ENCODE measurements around the gene RNF213. TPM values are rescaled to one million over a fixed set of nuclear protein-coding genes. Genes with fewer than 3 reads are reported as not detected.

RNF213 gene
- total RNA-seq, 1 experiment from 2014 or later: 179 TPM

GRCh38 chr17:80331820-80332219 lies 71.2 kb downstream of the RNF213 start:
- H3K79me2 ChIP-seq (ENCODE audit: low read depth): no peaks in the 10 kb centered on the region
- H3K9me3 ChIP-seq (ENCODE audit: insufficient read depth, low read depth): no peaks in the 10 kb centered on the region
- H3K36me3 ChIP-seq (ENCODE audit: low read depth): no peaks in the 10 kb centered on the region
- no TSS peak for BruUV-seq (replicated peaks)
- H4K20me1 ChIP-seq (ENCODE audit: insufficient read depth): no peaks in the 10 kb centered on the region
- no peak for TF ChIP-seq EZH2 (IDR thresholded peaks at IDR 0.05; ENCODE audit: low read depth)
- TF ChIP-seq CTCF (conservative IDR thresholded peaks at IDR 0.05): no peak
- no peak overlapping the region for H2AFZ ChIP-seq
- H3K4me1 ChIP-seq (replicated peaks; ENCODE audit: insufficient read depth): no peaks in the 10 kb centered on the region
- POLR2A ChIA-PET (ENCODE audit: unreplicated experiment): no interaction called here
- H3K27me3 ChIP-seq (ENCODE audit: insufficient read depth, low read depth): no peaks in the 10 kb centered on the region
- CTCF ChIA-PET: no interaction called here
- DNase-seq: no peak
- no peak overlapping the region for H3K4me2 ChIP-seq
- intact Hi-C loops (cut with micrococcal nuclease; ENCODE audit: unreplicated experiment): no loop called here
- no peaks in the 10 kb centered on the region for H3K9me2 ChIP-seq (ENCODE audit: insufficient read depth)
- no peak overlapping the region for H3K4me3 ChIP-seq
- no peaks in the 10 kb centered on the region for H3F3A ChIP-seq (ENCODE audit: insufficient read depth, low read depth)
- H3K27ac ChIP-seq: no peak overlapping the region

- Histone ChIP-seq H2AFZ (no peak overlapping the region), H3K4me3 (no peak overlapping the region), H3K79me2 (ENCODE audit: low read depth) (no peaks in the 10 kb centered on the region), H3K4me2 (no peak overlapping the region), H3K27ac (no peak overlapping the region), H3K9me2 (ENCODE audit: insufficient read depth) (no peaks in the 10 kb centered on the region), H4K20me1 (ENCODE audit: insufficient read depth) (no peaks in the 10 kb centered on the region), H3K36me3 (ENCODE audit: low read depth) (no peaks in the 10 kb centered on the region), H3K4me1 (replicated peaks; ENCODE audit: insufficient read depth) (no peaks in the 10 kb centered on the region), H3K27me3 (ENCODE audit: insufficient read depth, low read depth) (no peaks in the 10 kb centered on the region), H3K9me3 (ENCODE audit: insufficient read depth, low read depth) (no peaks in the 10 kb centered on the region), H3F3A (ENCODE audit: insufficient read depth, low read depth) (no peaks in the 10 kb centered on the region)
- no TSS peak for BruUV-seq (replicated peaks)
- ChIA-PET POLR2A (ENCODE audit: unreplicated experiment) (no interaction called here), CTCF (no interaction called here)
- DNase-seq: no peak
- TF ChIP-seq EZH2 (IDR thresholded peaks at IDR 0.05; ENCODE audit: low read depth) (no peak), CTCF (conservative IDR thresholded peaks at IDR 0.05) (no peak)
- intact Hi-C loops (cut with micrococcal nuclease; ENCODE audit: unreplicated experiment): no loop called here
These were observed 76.7 kb downstream of the RNF213 start for GRCh38 chr17:80337195-80337895.

- no peak overlapping the region for H3K4me3 ChIP-seq
- TF ChIP-seq EZH2 (IDR thresholded peaks at IDR 0.05; ENCODE audit: low read depth) (no peak), CTCF (conservative IDR thresholded peaks at IDR 0.05) (no peak)
- POLR2A ChIA-PET (ENCODE audit: unreplicated experiment): no interaction called here
- H3F3A ChIP-seq (ENCODE audit: insufficient read depth, low read depth): no peaks in the 10 kb centered on the region
- DNase-seq: no peak
- H4K20me1 ChIP-seq (ENCODE audit: insufficient read depth): no peaks in the 10 kb centered on the region
- H3K27ac ChIP-seq: no peak overlapping the region
- BruUV-seq (replicated peaks): no TSS peak
- no peak overlapping the region for H3K4me2 ChIP-seq
- intact Hi-C loops (cut with micrococcal nuclease; ENCODE audit: unreplicated experiment): no loop called here
- CTCF ChIA-PET: interaction anchor here (0.6 kb wide), 1 partner anchor 880 kb away, joined by 12 read pairs; no protein-coding TSS in a partner anchor
- no peaks in the 10 kb centered on the region for H3K36me3 ChIP-seq (ENCODE audit: low read depth)
- no peaks in the 10 kb centered on the region for H3K4me1 ChIP-seq (replicated peaks; ENCODE audit: insufficient read depth)
- H3K79me2 ChIP-seq (ENCODE audit: low read depth): no peaks in the 10 kb centered on the region
- no peaks in the 10 kb centered on the region for H3K9me3 ChIP-seq (ENCODE audit: insufficient read depth, low read depth)
- no peak overlapping the region for H2AFZ ChIP-seq
- no peaks in the 10 kb centered on the region for H3K27me3 ChIP-seq (ENCODE audit: insufficient read depth, low read depth)
- H3K9me2 ChIP-seq (ENCODE audit: insufficient read depth): no peaks in the 10 kb centered on the region
These were observed 78.5 kb downstream of the RNF213 start for GRCh38 chr17:80339118-80339517.

Measured in PC-9 (cell line).